IMR-90 (cell line): ENCODE results near the gene CIZ1. TPM values are rescaled to one million over a fixed set of nuclear protein-coding genes. Genes with fewer than 3 reads are reported as not detected.

Experiments used
- ATAC-seq: fragments of 200-7000 bp; cut with Tn5 transposase; 2 replicates; pipeline ENCODE4 v1.9.1; 2020; ENCODE audit warnings: low read depth, mild to moderate bottlenecking, moderate library complexity
- BruUV-seq: library from RNA; stranded (reverse); fragments of 400-500 nt; replicated peaks from 2 replicates; lab custom pipeline; 2021; lab: Mats Ljungman, UMichigan
- CTCF ChIA-PET: fragments of 300-600 bp; formaldehyde crosslinking; extraction: SDS; loops from one replicate; lab custom pipeline; 2021; ENCODE audit warnings: antibody characterized with exemption; lab: Yijun Ruan, JAX
- POLR2A ChIA-PET: fragments of 300-600 bp; sonication (Branson Sonifier 250); formaldehyde crosslinking; loops from one replicate; lab custom pipeline; 2022; ENCODE audit warnings: antibody characterized with exemption; ENCODE audit not compliant: unreplicated experiment; lab: Charles Lee
- DNase-seq: peaks from one replicate; pipeline ENCODE4 v3.0.0; 2013
- H2AFZ ChIP-seq: replicated peaks from 2 replicates; pipeline ENCODE3; 2013; ENCODE audit warnings: low read length, mild to moderate bottlenecking; ENCODE audit not compliant: poor library complexity
- H2AK5ac ChIP-seq: 2 replicates; pipeline ENCODE4 v1.6.1; 2013; ENCODE audit warnings: low read depth, low read length, inconsistent platforms
- H2AK9ac ChIP-seq: replicated peaks from 2 replicates; pipeline ENCODE3; 2013; ENCODE audit warnings: mild to moderate bottlenecking, low read depth, low read length, moderate library complexity; ENCODE audit not compliant: poor library complexity
- H2BK120ac ChIP-seq: 2 replicates; pipeline ENCODE4 v1.6.1; 2013; ENCODE audit warnings: low read depth, low read length, inconsistent platforms
- H2BK15ac ChIP-seq: 3 replicates; pipeline ENCODE4 v1.6.1; 2013; ENCODE audit warnings: low read depth, low read length, inconsistent platforms
- H2BK20ac ChIP-seq: 2 replicates; pipeline ENCODE4 v1.6.1; 2013; ENCODE audit warnings: low read depth, mild to moderate bottlenecking, inconsistent platforms, low read length, moderate library complexity
- H2BK5ac ChIP-seq: 2 replicates; pipeline ENCODE4 v1.6.1; 2013; ENCODE audit warnings: mild to moderate bottlenecking, low read depth, low read length, inconsistent platforms; ENCODE audit not compliant: poor library complexity, severe bottlenecking
- H3K14ac ChIP-seq: replicated peaks from 2 replicates; pipeline ENCODE4 v1.6.1; 2013; ENCODE audit warnings: low read depth, low read length, inconsistent platforms
- H3K18ac ChIP-seq: 2 replicates; pipeline ENCODE4 v1.6.1; 2013; ENCODE audit warnings: low read depth, low read length, control low read depth
- H3K23ac ChIP-seq: 2 replicates; pipeline ENCODE4 v1.6.1; 2013; ENCODE audit warnings: low read depth, low read length, inconsistent platforms
- H3K27ac ChIP-seq: 2 replicates; pipeline ENCODE4 v1.5.1; 2013; ENCODE audit warnings: mild to moderate bottlenecking, control low read depth, low read length; ENCODE audit not compliant: insufficient read depth
- H3K27me3 ChIP-seq: 2 replicates; pipeline ENCODE4 v1.6.1; 2013; ENCODE audit warnings: low read length; ENCODE audit not compliant: control insufficient read depth, insufficient read depth
- H3K36me3 ChIP-seq: 2 replicates; pipeline ENCODE4 v1.6.1; 2013; ENCODE audit warnings: low read length, mixed read lengths; ENCODE audit not compliant: control insufficient read depth, insufficient read depth
- H3K4ac ChIP-seq: 2 replicates; pipeline ENCODE4 v1.6.1; 2013; ENCODE audit warnings: low read depth, low read length, inconsistent platforms
- H3K4me1 ChIP-seq: 2 replicates; pipeline ENCODE4 v1.6.1; 2013; ENCODE audit warnings: low read length, mixed read lengths; ENCODE audit not compliant: control insufficient read depth, insufficient read depth
- H3K4me2 ChIP-seq: 2 replicates; pipeline ENCODE4 v1.6.1; 2013; ENCODE audit warnings: low read depth, mild to moderate bottlenecking, control low read depth, low read length, moderate library complexity
- H3K4me3 ChIP-seq: 2 replicates; pipeline ENCODE4 v1.5.1; 2013; ENCODE audit warnings: low read depth, mild to moderate bottlenecking, control low read depth, low read length, moderate library complexity; ENCODE audit not compliant: insufficient read depth
- H3K56ac ChIP-seq: 2 replicates; pipeline ENCODE4 v1.6.1; 2013; ENCODE audit warnings: low read length, inconsistent platforms; ENCODE audit not compliant: insufficient read depth; ENCODE audit errors: extremely low read depth
- H3K79me1 ChIP-seq, 2 experiments: 2 replicates each; pipeline ENCODE4 v1.6.1; 2013; ENCODE audit warnings: low read length in 2 of 2, inconsistent platforms in 1 of 2, low read depth in 1 of 2
- H3K9ac ChIP-seq: 2 replicates; pipeline ENCODE4 v1.6.1; 2013; ENCODE audit warnings: low read depth, low read length, control low read depth
- H3K9me1 ChIP-seq: 2 replicates; pipeline ENCODE4 v1.6.1; 2013; ENCODE audit warnings: low read length, inconsistent platforms; ENCODE audit not compliant: insufficient read depth
- H3K9me3 ChIP-seq: 2 replicates; pipeline ENCODE4 v1.6.1; 2013; ENCODE audit warnings: low read length; ENCODE audit not compliant: control insufficient read depth, insufficient read depth
- H4K20me1 ChIP-seq: 2 replicates; pipeline ENCODE4 v1.6.1; 2013; ENCODE audit warnings: low read length, inconsistent platforms; ENCODE audit not compliant: insufficient read depth
- H4K5ac ChIP-seq: 2 replicates; pipeline ENCODE4 v1.6.1; 2013; ENCODE audit warnings: mild to moderate bottlenecking, low read depth, low read length, control low read depth
- H4K8ac ChIP-seq, 2 experiments: 2 replicates each; pipeline ENCODE4 v1.6.1; 2013; ENCODE audit warnings: low read depth in 2 of 2, low read length in 2 of 2, control low read depth in 1 of 2, inconsistent platforms in 1 of 2
- H4K91ac ChIP-seq: 2 replicates; pipeline ENCODE4 v1.6.1; 2013; ENCODE audit warnings: low read depth, low read length, inconsistent platforms; ENCODE audit not compliant: insufficient read depth
- CEBPB ChIP-seq: IDR thresholded peaks from 2 replicates; pipeline ENCODE4 v1.6.1; 2012; ENCODE audit warnings: low read depth, low read length, improper control_type of control experiment
- CHD1 ChIP-seq: IDR thresholded peaks from 2 replicates; pipeline ENCODE4 v1.6.1; 2012; ENCODE audit warnings: low read depth, low read length, improper control_type of control experiment
- CTCF ChIP-seq: conservative IDR thresholded peaks from 2 replicates; pipeline ENCODE4 v1.5.1; 2012; ENCODE audit warnings: mild to moderate bottlenecking, low read depth, low read length, improper control_type of control experiment
- ELK1 ChIP-seq: fragments of 150-350 bp; IDR thresholded peaks from 2 replicates; pipeline ENCODE4 v1.6.1; 2016; ENCODE audit warnings: low read depth, mild to moderate bottlenecking, low read length, moderate library complexity, borderline replicate concordance
- MAFK ChIP-seq: IDR thresholded peaks from 2 replicates; pipeline ENCODE4 v1.6.1; 2012; ENCODE audit warnings: low read depth, low read length, improper control_type of control experiment
- MAZ ChIP-seq: IDR thresholded peaks from 2 replicates; pipeline ENCODE4 v1.6.1; 2012; ENCODE audit warnings: low read depth, mild to moderate bottlenecking, low read length, improper control_type of control experiment, moderate library complexity, borderline replicate concordance
- MXI1 ChIP-seq: IDR thresholded peaks from 2 replicates; pipeline ENCODE4 v1.6.1; 2012; ENCODE audit warnings: low read depth, mild to moderate bottlenecking, low read length, moderate library complexity, borderline replicate concordance
- RCOR1 ChIP-seq: IDR thresholded peaks from 2 replicates; pipeline ENCODE4 v1.6.1; 2012; ENCODE audit warnings: mild to moderate bottlenecking, low read length, improper control_type of control experiment; ENCODE audit not compliant: insufficient replicate concordance
- RFX5 ChIP-seq: IDR thresholded peaks from 2 replicates; pipeline ENCODE4 v1.8.0; 2012; ENCODE audit warnings: low read depth, mild to moderate bottlenecking, low read length, moderate library complexity
- SMC3 ChIP-seq: fragments of 150-350 bp; IDR thresholded peaks from 2 replicates; pipeline ENCODE4 v1.6.1; 2016; ENCODE audit warnings: low read depth, mild to moderate bottlenecking, antibody characterized with exemption, low read length, moderate library complexity
- WGBS, 2 experiments: methylation state at CpG; one replicate each; pipeline versions ENCODE4 v1.1.5 to v1.1.7; 2013; ENCODE audit warnings: missing lambda C conversion rate in 2 of 2; ENCODE audit not compliant: insufficient read length in 1 of 2; ENCODE audit errors: extremely low coverage in 2 of 2; 5-methylcytosine and 5-hydroxymethylcytosine counted together
- dilution Hi-C: fragments of 300-500 bp; cut with HindIII; formaldehyde crosslinking; loops from one replicate; pipeline ENCODE4 v1.14.3; 2018; ENCODE audit warnings: low sequenced_read_pairs; ENCODE audit not compliant: unreplicated experiment
- in situ Hi-C: fragments of 300-500 bp; cut with MboI; formaldehyde crosslinking; loops from 3 replicates; pipeline ENCODE4 v1.14.3; 2019; ENCODE audit warnings: low sequenced_read_pairs, inconsistent platforms, mixed read lengths
- intact Hi-C: fragments of 100-400 bp; cut with micrococcal nuclease; formaldehyde crosslinking; loops from 2 replicates; pipeline ENCODE4 v1.10.0; 2022
- polyA plus RNA-seq, 3 experiments: library from polyadenylated mRNA; depleted of rRNA; stranded (reverse); fragments of >200 nt; gene quantifications; 2 replicates each; pipeline ENCODE4 v1.2.3, GENCODE V29; 2012; ENCODE audit warnings: low replicate concordance in 1 of 3
- total RNA-seq: library from RNA; depleted of rRNA; stranded (reverse); fragments of >200 nt; gene quantifications from 2 replicates; pipeline ENCODE4 v1.2.3, GENCODE V29; 2012

Gene CIZ1
- total and polyA plus RNA-seq, 2 of the 4 experiments (the other 2 are of a cell fraction), result 13.8 to 51.9 TPM

- no CpG with 5 or more reads among the region's 2 CpGs for WGBS, 2 experiments
- Histone ChIP-seq H2BK5ac (no peak overlapping the region), H3K18ac (no peak overlapping the region), H3K27ac (no peak overlapping the region), H2BK120ac (no peak overlapping the region), H2BK15ac (no peak overlapping the region), H3K14ac (no peak overlapping the region), H2BK20ac (no peak overlapping the region), H2AK9ac (no peak overlapping the region), H2AFZ (peak overlapping the region; percentile 67), H3K4me1 (no peaks in the 10 kb centered on the region; the same call in 1 of the 2 replicates), H3K79me1 (peaks cover 0 to 4% of the 10 kb centered on the region in 2 experiments; a peak in 1 of 4 replicates), H4K8ac (peak overlapping the region in 1 of 2 experiments; percentile 15; a peak in 1 of 4 replicates), H2AK5ac (peak overlapping the region; percentile 56; the same call in 1 of the 2 replicates), H3K4me3 (no peak overlapping the region), H3K4me2 (no peak overlapping the region), H4K20me1 (peaks cover 3% of the 10 kb centered on the region; the same call in 1 of the 2 replicates), H3K36me3 (no peaks in the 10 kb centered on the region), H4K5ac (no peak overlapping the region), H3K56ac (no peak overlapping the region), H4K91ac (no peak overlapping the region), H3K23ac (no peak overlapping the region), H3K9ac (no peak overlapping the region), H3K27me3 (no peaks in the 10 kb centered on the region), H3K4ac (no peak overlapping the region), H3K9me3 (no peaks in the 10 kb centered on the region), H3K9me1 (peaks cover 3% of the 10 kb centered on the region; the same call in 1 of the 2 replicates)
- dilution Hi-C loops, result no loop called here
- in situ Hi-C loops, result no loop called here
- BruUV-seq, result no TSS peak
- ChIA-PET POLR2A (no interaction called here), CTCF (no interaction called here)
- TF ChIP-seq SMC3, result no peak
- no peak for TF ChIP-seq CHD1
- no peak for TF ChIP-seq CEBPB
- no peak for TF ChIP-seq MAFK
- no peak for TF ChIP-seq CTCF
- TF ChIP-seq ELK1, result no peak
- TF ChIP-seq RCOR1, result no peak
- no peak for TF ChIP-seq MAZ
- TF ChIP-seq MXI1, result no peak
- no peak for TF ChIP-seq RFX5
- intact Hi-C loops, result no loop called here
- no peak for ATAC-seq
- no peak for DNase-seq
Observed at GRCh38 chr9:128202648-128203023, 11.3 kb upstream of the CIZ1 start.
